ENCODE results near the gene BCO1.

BCO1 gene

DNA sequence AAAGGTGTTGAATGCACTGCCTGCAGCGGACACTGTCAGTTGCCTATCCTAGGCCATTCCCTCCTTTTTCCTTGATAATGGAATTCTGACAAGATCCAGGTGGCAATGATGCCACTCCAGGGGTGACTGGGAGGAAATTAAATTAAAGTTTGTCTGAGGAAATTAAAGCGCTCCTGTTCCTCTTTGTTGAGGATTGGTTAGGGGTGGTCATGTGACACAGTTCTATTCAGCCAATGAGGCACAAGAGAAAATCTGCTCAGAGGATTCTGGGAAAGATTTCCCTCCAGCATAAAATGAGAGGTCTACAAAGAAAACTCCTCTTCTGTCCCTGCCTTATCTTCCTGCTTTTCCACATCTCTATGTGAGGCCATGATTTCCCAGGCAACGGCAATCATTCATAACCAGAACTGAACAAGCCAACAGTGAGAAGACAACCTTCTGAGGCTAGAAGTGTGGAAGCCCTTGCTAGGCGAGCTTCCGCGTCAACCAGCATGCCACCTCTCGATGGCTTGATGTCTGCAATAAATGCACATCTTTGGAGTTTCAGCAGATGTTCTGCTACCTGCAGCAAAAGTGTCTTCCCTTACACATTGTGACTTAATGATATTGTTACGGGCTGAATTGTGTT lies 5.6 kb upstream of the BCO1 start:
- DNase-seq (ENCODE audit: low read depth in 2 of 2), result no peak

DNA sequence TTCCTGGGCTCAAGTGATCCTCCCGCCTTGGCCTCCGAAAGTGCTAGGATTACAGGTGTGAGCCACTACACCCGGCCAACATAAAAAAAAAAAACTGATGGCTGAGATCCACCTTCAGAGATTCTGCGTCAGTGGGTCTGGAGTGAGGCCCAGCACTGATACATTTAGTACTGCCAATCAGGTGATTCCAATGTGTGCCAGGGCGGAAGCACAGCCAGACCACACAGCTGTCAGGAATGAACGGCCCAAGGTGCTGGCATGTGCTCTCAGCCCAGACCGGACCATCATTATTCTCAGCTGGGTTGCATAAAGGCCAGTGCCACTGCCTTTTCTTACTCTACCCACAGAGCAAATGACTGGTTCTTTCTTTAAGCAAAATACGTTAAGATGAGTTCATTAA lies 1.2 kb upstream of the BCO1 start:
- DNase-seq (ENCODE audit: low read depth in 2 of 2), result no peak

DNA sequence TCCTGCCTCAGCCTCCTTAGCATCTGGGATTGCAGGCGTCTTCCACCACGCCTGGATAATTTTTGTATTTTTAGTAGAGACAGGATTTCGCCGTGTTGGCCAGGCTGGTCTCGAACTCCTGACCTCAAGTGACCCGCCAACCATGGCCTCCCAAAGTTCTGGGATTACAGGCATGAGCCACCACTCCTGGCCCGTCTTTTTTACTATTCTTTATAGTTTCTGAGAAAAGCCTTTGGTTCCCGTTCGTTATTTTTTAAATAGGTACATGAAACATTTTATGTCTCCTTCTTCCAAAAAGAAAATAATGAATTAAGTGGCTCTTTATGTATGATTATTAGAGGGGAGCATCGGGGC lies 570 bp upstream of the BCO1 start:
- no peak for DNase-seq (ENCODE audit: low read depth in 2 of 2)

- no peak for DNase-seq (ENCODE audit: low read depth in 2 of 2)
Observed at GRCh38 chr16:81239367-81240121, 1.1 kb downstream of the BCO1 start.

- no peak for DNase-seq (ENCODE audit: low read depth in 2 of 2)
Observed at GRCh38 chr16:81241706-81242105, 3.2 kb downstream of the BCO1 start.

GRCh38 chr16:81242977-81243618 lies 4.6 kb downstream of the BCO1 start:
- no peak for DNase-seq (ENCODE audit: low read depth in 2 of 2)

DNA sequence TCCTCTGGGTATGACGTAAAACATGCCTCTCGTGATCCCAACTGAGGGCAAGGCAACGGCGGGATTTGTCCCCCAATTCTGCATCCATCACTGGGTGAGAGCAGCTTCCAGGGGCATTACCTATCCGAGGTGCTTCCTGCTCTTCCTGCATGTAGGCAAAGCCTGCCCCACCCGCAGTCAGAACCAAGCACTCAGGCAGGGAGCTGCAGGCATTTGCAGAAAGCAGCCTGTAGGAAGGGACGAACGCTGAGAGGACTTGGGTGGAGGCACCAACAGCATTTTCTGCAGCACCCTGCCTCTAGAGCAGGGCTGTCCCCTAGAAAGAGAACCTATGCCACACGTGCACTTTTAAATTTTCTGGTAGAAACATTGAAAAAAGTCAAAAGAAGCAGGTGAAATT lies 5.5 kb downstream of the BCO1 start:
- DNase-seq (ENCODE audit: low read depth in 2 of 2), result no peak

DNA sequence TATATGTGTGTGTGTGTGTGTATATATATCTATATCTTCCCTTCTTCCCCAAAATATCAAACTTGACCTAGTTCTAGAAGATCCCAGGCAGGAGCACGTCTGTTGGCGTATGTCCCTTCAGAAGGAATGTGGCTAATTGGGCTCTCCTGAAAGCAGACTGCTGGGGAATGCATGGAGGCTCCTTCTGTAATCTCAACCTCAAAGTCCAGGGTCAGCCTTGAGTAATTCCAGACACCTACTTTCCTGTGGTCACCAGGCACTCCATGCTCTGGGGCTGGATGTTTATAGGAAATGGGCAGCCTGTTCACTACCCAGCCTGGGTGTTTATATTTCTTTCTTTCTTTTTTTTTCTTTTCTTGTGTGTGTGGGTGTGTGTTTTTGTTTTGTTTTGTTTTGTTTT lies 13.4 kb downstream of the BCO1 start:
- DNase-seq (ENCODE audit: low read depth in 2 of 2), result no peak

DNA sequence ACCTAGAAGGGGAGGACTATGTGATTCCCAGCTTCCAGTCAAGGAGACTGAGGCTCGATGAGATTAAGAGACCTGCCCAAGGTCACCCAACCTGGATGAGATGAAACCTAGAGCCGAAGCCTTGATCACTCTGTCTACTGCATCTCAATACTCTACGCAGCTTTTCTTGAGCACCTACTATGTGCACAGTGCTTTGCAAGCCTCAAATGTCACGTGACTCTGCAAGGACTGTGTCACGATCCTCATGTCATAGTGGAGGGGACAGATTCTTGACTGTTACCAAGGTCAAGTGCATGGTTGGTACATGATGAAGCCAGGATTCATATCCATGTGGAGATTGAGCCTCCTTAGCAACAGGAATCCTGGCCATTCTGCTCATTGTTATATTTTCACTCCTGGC lies 14.7 kb downstream of the BCO1 start:
- no peak for DNase-seq (ENCODE audit: low read depth in 2 of 2)

DNA sequence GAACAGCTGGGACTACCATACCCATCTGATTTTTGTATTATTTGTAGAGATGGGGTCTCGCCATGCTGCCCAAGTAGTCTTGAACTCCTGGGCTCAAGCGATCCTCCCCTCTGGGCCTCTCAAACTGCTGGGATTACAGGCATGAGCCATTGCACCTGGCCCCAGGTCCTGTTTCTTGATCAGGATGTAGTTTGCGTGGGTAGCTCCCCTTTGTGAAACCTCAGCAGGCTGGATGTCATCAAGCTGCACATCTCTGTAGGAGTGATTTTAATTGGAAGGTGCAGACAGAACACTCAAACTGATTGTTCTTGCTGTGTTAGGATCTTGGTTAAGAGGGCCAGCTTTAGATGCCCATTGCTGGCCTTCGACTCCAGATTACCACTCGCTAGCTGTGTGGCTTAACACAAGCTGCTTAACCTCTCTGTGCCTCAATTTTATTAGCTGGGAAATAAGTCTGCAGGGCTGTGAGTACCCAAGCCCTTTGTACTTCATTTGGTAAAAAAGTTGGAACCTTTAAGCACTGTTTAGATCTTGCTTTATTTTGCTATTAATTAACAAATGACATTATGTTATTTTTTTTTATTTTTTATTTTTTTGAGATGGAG lies 16.5 kb downstream of the BCO1 start:
- DNase-seq (ENCODE audit: low read depth in 2 of 2), result no peak

DNA sequence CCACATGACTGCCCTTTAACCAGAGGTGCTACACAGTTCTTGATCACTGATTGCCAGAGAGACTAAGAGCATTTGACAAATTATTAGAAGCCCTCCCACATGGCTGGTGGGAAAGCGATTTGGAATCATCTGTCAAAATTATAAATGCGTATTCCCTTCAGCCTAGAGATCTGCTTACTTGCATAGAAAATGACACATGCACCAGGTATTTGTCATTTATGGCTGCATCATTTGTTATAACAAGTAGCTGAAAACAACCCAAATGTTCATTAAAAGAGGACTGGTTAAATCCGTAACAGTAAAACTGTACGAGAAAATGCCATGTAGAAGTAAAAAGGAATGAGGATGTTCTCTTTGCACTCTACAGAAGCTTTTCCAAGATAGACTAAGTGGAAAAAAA lies 21.4 kb downstream of the BCO1 start:
- no peak for DNase-seq (ENCODE audit: low read depth in 2 of 2)

- DNase-seq (ENCODE audit: low read depth in 2 of 2), result peak in 1 of 2 donors; percentile 3
Observed at GRCh38 chr16:81261049-81261648, 22.7 kb downstream of the BCO1 start.

- no peak for DNase-seq (ENCODE audit: low read depth in 2 of 2)
Observed at GRCh38 chr16:81263470-81264220, 25.2 kb downstream of the BCO1 start.

DNA sequence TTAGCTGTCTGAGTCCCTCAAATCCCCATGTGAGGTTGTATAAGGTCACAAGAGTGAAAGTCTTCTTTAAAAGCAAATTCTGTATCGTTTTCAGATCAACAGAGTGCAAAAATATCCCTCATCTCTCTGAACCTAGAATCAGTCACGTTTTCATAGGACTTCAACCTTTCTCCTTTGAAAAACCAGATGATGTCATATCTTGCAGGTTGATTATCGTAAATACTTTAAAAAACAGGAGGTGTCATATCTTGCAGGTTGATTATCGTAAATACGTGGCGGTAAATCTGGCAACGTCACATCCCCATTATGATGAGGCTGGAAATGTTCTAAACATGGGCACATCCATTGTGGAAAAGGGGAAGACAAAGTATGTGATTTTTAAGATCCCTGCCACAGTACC lies 25.9 kb downstream of the BCO1 start:
- DNase-seq (ENCODE audit: low read depth in 2 of 2), result no peak

DNA sequence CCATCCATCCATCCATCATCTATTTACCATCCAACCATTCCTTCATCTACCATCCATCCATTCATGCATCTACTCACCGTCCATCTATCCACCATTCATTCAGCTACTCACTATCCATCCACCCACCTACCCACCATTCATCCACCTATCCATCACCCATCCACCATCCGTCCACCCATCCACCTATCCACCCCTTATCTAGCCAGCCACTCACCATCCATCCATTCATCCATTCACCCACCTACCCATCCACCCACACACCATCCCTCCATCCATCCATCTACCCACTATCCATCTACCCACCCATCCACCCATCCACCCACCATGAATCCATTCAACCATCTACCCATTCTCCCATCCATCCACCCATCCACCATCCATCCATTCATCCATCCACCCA lies 26.6 kb downstream of the BCO1 start:
- no peak for DNase-seq (ENCODE audit: low read depth in 2 of 2)

DNA sequence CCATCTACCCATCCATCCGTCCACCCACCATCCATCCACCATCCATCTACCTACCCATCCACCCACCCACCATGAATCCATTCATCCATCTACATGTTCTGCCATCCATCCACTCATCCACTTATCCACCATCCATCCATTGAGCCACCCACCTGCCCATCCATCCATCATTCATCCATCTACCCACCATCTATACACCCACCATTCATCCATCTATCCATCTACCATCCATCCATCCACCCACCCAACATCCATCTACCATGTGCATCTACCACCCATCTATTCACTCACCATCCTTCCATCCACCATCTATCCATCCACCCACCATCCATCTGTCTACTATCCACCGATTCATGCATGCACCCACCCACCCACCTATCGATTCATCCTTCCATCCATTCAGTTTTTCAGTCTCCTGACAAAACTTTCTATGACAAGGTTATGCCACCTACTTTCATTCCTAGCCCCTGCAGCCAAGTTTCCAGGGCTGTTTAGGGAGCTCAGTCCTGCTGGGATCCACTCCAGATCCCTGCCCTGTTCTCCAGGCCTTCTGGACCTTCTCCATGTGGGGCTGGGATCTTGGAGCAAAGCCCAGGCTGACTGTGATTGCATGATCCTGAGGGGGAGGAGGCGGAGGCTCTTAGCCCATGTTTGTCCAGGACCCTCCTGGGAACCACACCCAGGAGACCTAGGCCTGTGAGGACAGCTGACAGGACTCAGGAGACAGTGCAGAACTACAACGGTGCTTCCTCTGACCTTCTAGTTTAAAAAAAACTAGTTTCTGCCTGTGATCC lies 27.4 kb downstream of the BCO1 start:
- DNase-seq (ENCODE audit: low read depth in 2 of 2), result no peak

- peak; percentile 8 to 19 for DNase-seq (ENCODE audit: low read depth in 2 of 2)
Observed at GRCh38 chr16:81266680-81267095, 28.2 kb downstream of the BCO1 start.

- DNase-seq (ENCODE audit: low read depth in 2 of 2), result no peak
Observed at GRCh38 chr16:81268509-81268908, 30.0 kb downstream of the BCO1 start.

GRCh38 chr16:81273223-81273950 lies 34.9 kb downstream of the BCO1 start:
- DNase-seq (ENCODE audit: low read depth in 2 of 2), result no peak

DNA sequence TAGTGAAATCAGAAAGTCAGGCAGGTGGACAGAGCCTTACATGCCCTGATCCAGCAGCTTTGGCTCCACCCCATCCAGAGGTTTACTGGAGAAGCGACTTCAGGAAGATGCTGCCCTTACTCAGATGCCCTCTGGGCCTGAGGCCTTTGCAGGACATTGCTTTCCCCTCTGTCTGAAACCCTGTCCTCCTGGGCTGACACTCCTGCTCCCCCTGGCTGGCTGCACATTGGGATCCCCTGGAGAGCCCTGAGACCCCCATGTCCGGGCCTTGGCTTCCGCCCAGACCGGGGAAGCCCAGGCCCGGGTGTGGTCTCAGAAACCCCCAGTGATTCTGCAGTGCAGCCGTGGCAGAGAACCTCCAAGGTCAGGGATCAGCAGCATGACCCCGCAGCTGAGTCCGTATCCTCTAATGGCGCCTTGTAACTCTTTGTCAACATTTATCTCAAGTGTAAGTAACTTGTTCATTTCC lies 36.6 kb downstream of the BCO1 start:
- no peak for DNase-seq (ENCODE audit: low read depth in 2 of 2)

Measured in stimulated activated CD8-positive, alpha-beta memory T cell treated with anti-CD3 and anti-CD28 coated beads, Interleukin-15, amount 100 ng/mL, for 48 hours (primary cell).